Bone marrow (tissue), 2 donors: ENCODE results near the gene EHMT1.
"Not testable (repeated sequence)": the region's sequence is repeated elsewhere in the genome, so short reads cannot be mapped to it uniquely, and the experiment has no call there.

ENCODE experiments used
- DNase-seq, 2 donors: peaks; one replicate each; lab custom pipeline; 2025; lab: John Stamatoyannopoulos, UW

EHMT1 gene

DNA sequence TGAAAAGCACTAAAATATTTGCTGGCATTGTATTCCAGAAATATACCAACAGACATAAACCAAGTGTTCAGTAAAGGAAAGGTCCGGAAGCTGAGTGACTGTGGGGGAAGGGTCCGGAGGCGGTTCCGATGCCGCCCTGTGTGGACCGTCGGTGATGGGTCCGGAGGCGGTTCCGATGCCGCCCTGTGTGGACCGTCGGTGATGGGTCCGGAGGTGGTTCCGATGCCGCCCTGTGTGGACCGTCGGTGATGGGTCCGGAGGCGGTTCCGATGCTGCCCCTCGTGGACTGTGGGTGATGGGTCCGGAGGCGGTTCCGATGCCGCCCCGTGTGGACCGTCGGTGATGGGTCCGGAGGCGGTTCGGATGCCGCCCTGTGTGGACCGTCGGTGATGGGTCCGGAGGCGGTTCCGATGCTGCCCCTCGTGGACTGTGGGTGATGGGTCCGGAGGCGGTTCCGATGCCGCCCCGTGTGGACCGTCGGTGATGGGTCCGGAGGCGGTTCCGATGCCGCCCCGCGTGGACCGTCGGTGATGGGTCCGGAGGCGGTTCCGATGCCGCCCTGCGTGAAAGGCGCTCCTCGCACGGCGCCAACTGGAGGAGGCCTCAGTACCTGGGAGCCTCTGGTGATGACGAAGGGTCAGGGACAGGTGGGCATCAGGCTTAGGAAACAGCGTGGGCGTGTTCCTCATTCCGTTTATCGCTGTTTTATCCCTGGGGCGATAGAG lies 191.1 kb downstream of the EHMT1 start:
- DNase-seq, result not testable (repeated sequence)

DNA sequence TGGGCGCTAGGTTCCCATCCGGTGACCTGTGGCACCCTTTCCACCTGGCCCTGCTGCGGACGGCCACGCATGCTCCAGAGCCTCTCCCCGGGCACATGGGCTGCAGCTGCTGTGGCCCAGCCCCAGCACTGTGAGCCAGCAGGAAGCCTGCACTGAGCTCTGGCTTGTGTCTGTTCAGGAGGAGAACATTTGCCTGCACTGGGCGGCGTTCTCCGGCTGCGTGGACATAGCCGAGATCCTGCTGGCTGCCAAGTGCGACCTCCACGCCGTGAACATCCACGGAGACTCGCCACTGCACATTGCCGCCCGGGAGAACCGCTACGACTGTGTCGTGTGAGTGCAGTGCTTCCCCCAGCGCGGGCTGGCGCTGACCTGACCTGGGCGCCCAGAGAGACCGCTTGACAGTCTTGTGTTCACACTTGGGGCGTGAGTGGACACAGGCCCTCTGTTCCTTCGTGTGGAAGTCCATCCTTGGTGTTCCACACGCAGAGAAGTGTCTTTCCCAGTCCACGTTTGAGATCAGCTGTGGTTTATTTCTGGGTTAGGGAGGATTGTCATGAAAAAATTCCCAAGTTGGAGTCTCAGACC lies 192.6 kb downstream of the EHMT1 start:
- no peak for DNase-seq

DNA sequence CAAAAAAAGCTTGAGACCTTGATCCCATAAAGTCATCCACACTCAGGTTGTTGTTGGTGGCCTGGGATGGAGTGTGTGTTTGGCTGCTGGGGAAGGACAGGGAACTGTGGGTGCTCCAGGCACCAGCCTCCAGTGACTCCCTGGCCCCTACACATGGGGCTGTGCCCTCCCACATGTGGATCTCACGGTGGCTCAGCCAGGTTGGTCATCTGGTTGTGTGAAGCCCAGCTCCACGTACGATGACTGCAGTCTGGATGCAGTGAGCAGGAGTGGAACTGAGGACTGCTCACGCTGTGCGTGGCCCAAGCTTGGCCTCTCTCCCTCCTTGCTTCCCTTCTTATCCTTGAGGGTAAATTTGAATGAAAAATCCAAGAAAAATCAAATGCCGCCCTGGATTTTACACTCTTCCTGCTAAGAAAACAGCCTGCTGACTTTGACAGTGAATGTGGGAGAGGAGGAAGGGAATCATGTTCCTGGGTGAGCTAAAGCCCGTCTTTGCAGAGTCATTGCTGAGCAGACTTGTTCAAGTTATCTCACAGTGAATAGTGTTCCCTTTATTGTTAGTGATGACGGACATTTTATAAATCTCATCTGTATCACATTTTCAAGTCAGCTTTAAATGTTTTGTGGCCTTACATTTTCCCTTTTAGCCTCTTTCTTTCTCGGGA lies 193.7 kb downstream of the EHMT1 start:
- DNase-seq, result no peak

GRCh38 chr9:137813167-137813566 lies 194.4 kb downstream of the EHMT1 start:
- DNase-seq, result no peak

DNA sequence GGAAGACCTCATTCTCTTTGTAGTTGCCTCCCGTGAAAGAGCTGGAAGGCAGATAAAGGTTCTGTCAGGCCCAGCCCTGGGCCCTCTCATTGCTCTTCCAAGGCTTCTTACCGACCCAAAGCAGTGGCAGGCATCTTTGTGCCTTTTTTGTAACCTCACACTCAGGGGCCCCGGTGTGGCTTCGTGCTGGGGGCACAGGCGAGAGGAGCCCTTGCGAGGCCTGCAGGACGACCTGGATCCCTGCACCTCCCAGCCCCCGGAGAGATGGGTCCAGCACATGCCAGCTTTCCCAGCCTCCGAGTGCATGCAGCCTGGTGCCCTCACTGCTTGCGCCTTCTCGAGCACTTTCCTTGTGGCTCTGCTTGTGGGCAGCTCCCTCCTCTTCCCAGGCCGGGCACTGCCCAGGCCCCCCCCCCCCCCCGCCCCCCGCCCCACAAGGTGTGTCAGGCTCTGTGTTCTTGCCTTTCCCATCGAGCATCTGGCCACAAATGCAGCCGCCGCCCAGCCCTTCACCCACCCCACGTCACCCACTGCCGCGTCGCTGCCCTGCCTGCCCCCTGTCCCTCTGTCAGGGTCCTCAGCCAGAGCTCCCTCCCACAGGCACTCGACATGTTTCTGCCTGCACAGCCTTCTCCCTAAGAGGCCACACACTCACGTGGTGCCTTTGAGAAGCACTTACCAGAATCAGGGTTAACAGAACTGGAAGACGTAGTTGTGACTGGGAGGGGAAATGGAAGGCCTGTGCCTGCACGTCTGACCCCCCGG lies 195.0 kb downstream of the EHMT1 start:
- DNase-seq, result no peak

GRCh38 chr9:137814436-137814835 lies 195.6 kb downstream of the EHMT1 start:
- DNase-seq, result no peak

- no peak for DNase-seq
Observed at GRCh38 chr9:137814841-137815240, 196.0 kb downstream of the EHMT1 start.

GRCh38 chr9:137815256-137816255 lies 196.8 kb downstream of the EHMT1 start:
- no peak for DNase-seq

DNA sequence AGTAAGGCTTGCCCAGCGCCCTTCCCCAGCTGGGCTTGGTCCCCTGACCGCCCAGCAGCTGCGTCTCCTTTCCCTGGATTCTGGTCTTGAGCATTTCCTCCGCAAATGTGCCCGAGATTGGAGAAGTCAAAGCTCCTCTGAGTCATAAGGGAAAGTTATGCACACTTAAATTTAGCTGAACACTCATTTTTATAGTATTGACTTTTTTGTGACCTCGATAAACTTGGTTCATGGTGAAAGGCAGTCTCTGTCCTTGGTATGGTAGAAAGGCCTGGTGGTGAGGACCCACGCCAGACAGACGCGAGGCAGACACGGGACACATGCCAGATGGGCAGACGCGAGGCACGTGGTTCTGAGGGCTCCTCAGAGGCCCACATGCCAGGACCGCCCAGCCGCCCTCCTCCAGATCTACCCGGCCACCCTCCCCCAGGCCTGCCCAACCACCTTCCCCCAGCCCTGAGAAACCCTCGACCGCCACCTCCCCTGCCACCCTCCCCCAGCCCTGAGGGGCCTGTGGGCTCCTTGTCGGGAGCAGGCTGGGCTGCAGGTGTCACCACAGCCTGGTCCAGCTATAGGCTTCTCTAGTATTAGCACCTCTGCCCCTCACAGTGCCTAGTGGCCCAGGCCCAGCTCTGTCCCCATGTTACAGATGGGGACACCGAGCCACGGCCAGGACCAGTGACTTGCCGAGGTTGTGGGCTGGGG lies 197.9 kb downstream of the EHMT1 start:
- no peak for DNase-seq

GRCh38 chr9:137817236-137818200 lies 198.7 kb downstream of the EHMT1 start:
- DNase-seq, result no peak

- no peak for DNase-seq
Observed at GRCh38 chr9:137818286-137818685, 199.5 kb downstream of the EHMT1 start.

- no peak for DNase-seq
Observed at GRCh38 chr9:137820161-137820855, 201.5 kb downstream of the EHMT1 start.

DNA sequence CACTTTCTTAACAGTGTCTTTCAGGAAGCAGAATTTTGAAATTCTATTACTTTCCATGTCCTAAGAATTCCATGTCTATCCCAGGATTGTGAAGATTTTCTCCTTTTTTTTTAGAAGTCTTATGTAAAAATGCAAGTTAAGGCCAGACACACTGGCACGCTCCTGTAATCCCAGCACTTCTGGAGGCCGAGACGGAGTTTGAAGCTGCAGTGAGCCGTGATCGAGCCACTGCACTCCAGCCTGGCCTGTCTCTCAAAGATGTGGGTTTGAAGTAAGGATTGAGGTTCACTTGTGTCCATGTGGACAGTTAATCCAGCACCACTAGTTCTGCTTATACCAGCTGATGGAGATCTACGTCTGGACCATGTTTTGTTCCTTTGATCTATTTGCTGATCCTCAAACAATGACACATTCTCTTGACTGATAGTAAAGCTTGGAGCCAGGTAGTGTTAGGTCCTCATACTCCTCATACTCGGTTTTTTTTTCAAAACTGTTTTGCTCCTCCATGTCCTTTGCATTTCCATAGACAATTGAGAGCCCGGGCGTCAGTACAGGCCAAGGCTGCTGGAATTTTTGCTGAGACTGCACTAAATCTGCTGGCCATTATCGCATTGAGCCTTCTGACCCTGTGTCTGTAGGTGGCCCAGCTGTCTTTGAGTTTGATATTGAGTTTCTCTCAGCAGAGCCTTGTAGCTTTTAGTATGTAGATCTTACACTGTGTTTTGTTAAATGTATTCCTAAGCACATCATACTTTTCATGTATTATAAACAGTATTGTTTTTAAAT lies 205.4 kb downstream of the EHMT1 start:
- DNase-seq, result no peak

- DNase-seq, result no peak
Observed at GRCh38 chr9:137825324-137825989, 206.7 kb downstream of the EHMT1 start.

DNA sequence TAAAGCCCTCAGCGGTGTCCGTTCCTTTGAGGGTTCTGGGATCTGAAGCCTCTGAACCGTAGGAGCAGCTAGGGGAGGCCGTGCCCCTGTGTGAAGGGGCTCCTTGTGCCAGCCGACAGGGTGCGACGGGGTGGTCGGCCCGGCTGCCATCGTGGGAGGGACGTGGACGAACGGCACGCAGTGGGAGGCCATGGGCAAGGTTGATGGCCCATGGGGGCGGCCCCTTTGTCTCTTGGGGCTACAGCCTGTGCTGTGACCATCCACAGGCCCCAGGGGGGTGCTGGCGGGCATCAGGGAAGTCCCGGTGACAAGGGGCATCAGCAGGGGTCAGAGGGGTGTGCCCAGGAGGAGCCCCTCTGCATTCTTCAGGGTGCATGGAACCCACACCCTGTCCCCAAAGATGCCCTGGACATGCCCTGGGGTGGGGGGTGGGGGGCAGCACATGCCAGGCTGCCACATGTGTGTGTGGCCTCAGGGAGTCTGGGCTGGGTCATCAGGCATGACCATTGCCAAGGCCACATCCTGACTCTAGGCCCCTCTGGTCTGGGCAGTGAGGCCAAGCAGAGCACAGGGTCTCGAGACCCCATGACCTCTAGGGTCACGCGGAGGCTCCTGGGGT lies 209.2 kb downstream of the EHMT1 start:
- DNase-seq, result no peak

DNA sequence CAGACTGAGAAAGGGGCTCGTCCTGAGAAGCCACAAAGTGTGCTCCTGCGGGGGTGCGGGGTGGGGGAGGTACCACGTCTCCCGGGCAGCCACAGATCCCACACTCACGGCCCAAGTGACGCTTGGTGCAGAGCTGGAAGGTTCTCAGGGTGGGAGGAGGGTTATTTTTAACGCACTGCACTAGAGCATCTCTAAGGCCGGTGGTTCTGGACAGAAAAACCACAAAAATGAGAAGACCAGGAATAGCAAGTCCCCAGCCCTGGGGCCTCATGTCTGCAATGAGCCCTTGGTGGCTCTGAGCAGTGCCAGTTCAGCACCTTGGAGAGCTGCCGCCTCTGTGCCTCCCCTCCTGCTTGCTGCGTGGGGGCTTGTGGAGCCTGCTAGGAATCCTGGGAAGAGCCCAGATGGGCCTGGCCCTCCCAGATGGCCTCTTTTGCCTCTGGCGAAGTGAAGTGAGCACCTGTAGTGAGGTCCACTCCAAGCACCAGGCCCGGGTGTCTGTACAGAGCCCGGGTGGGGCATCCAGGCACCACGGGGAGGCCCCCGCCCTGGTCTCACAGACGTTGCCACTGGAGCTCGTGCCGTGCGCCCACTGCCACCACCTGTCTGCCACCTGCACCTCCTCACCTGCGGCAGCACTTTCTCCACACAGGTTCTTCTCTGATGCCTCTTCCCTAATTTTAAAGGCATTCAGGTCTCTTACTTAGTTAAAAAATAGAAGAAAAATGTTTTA lies 209.9 kb downstream of the EHMT1 start:
- no peak for DNase-seq
